Suppressor macrophage treated with lipopolysaccharide for 1 hour (primary cell): Measurements from ENCODE around the gene ENGASE.
"Not testable (repeated sequence)": the region's sequence is repeated elsewhere in the genome, so short reads cannot be mapped to it uniquely, and the experiment has no call there.

Experiments used
- DNase-seq, 3 donors: peaks; one replicate each; pipeline ENCODE4 v3.0.0-alpha.2; 2020 to 2022

The ENGASE gene

GRCh38 chr17:79074649-79075445 lies at the start of gene ENGASE:
Gene ENGASE (plus strand): TSS chr17:79074824. CDS start chr17:79074945, 121 bp downstream.
- peak; percentile 98 to 100 (median 99) for DNase-seq

GRCh38 chr17:79024901-79025737 lies 49.5 kb upstream of the ENGASE start:
- no peak for DNase-seq

GRCh38 chr17:79026376-79027273 lies 48.0 kb upstream of the ENGASE start:
- peak in 1 of 3 donors; percentile 37 for DNase-seq

DNA sequence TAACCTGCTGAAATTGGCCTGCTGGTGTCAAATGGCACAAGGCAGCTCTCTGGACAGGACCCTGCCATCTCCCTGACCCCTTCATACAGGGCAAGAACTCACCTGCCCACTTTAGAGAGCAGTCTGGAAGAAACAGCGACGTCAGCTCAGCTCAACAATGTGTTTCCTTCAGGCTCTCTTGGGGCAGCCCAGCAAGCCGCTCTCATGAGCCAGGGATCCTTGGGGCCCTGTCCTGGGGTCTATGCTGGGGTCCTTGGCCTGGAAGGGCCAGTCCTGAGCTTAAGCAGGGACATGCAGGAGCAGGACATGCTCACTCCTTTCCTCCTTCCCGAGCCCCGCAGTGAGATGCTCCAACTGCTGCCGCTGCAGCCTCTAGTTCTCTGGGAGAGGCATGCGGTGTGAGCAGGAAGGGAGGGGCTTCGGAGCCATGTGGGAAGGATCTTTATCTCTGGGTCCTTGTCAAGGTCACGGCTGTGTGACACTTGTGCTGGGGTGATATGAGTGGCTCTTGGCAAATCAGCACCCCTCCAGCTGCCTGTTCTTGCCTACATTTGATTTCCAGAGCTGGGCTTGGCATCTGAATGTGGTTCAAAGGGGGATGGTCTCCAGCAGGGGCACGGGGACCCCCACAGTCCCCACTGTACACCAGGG lies 47.2 kb upstream of the ENGASE start:
- DNase-seq: no peak

GRCh38 chr17:79027925-79028491 lies 46.6 kb upstream of the ENGASE start:
- DNase-seq: no peak

- no peak for DNase-seq
Measured at GRCh38 chr17:79028496-79029326, 45.9 kb upstream of the ENGASE start.

DNA sequence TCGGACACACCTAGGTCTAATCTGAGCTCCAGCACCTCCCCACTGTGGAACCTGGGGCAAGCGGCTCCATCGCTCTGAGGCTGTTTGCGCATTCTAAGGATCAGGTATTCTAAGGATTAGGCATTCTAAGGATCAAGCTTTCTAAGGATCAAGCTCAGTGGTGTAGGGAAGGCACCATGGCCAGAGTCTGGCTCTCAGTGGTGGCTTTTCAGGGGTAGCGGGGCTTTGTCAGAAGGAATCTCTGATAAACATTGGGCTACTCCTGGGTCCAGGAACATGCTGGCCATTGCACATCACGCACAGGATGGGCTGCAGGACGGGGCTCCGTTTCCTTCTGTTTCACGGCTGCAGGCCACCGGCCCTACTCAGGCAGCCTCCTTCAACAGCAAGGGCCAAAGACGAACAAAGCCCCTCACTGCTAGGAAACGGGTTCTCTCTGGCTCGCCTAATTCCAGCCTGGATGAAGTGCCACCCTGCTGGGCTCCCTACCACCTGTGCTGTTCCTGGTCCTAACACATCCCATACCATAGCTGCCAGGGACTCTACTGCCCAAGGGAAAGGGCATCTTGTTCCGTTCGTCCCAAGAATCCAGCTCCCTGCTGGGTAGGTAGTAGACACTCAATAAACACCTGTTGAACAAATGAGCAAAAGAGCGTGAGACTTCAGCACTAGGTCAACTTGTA lies 45.2 kb upstream of the ENGASE start:
- no peak for DNase-seq

DNA sequence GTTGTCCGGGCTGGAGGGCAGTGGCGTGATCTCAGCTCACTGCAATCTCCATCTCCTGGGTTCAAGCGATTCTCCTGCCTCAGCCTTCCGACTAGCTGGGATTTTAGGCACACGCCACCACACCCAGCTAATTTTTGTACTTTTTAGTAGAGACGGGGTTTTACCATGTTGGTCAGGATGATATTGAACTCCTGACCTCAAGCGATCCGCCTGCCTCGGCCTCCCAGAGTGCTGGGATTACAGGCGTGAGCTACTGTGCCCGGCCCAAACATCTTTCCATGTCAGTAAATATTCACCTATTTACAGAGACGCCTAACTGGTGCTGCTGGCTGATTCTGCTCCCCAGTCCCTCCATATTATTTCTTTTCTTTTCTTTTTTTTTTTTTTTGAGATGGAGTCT lies 44.0 kb upstream of the ENGASE start:
- DNase-seq: not testable (repeated sequence)

DNA sequence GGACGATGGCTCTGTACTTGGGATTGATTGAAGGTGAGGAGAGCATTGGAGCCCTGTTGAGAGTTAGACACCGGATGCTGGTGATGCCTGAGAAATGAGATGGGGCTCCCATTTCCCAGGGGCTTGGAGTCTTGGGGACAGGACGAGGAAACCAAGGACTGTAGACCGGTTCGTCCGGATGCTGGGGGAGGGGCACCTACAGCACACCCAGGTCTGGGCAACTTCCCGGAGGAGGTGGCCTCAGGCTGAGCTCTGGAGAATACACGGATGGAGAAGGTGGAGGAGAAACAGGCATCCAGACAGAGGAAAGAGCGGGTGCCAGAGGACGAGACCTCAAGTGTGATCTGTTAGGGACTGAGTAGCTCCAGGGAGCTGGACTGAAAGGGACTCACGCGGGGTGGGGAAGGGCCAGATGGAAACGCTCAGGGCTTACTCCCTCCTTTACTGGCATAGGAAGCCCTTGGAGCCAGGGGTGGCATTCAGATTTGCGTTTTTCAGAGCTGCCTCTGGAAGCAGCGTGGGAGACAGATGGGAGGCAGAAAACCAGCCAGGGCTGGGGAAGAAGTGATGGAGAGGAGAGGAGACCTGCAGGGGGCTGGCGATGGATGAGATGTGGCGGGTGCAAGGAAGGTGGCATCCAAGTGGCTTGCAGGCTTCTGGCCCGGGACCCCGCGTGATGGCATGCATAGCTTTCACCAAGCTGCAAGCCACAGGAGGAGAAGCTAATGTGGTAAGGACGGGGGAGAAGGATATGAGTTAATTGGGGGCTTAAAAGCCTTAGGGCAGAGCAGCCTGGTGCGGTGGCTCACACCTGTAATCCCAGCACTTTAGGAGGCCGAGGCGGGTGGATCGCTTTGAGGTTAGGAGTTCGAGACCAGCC lies 42.4 kb upstream of the ENGASE start:
- no peak for DNase-seq

DNA sequence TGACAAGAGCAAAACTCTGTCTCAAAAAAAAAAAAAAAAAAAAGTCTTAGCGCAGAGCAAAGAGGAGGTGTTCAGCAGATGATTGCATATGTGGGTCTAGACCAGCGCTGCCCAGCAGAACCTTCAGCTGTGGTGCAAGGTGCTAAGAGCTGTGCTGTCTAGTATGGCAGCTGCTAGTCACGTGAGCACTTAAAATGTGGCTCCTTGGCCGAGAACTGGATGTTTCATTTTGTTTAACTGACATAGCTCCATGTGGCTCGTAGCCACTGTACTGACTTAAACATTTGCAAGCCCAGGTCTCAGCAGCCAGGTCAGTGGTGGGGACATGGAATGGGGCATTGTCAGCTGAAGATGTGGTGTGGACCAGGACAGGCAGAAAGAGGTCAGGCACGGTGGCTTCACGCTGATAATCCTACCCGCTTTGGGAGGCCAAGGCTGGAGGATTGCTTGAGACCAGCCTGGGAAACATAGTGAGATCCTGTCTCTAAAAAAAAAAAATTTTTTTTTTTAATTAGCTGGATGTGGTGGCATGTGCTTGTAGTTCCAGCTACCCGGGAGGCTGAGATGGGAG lies 41.5 kb upstream of the ENGASE start:
- DNase-seq: no peak

DNA sequence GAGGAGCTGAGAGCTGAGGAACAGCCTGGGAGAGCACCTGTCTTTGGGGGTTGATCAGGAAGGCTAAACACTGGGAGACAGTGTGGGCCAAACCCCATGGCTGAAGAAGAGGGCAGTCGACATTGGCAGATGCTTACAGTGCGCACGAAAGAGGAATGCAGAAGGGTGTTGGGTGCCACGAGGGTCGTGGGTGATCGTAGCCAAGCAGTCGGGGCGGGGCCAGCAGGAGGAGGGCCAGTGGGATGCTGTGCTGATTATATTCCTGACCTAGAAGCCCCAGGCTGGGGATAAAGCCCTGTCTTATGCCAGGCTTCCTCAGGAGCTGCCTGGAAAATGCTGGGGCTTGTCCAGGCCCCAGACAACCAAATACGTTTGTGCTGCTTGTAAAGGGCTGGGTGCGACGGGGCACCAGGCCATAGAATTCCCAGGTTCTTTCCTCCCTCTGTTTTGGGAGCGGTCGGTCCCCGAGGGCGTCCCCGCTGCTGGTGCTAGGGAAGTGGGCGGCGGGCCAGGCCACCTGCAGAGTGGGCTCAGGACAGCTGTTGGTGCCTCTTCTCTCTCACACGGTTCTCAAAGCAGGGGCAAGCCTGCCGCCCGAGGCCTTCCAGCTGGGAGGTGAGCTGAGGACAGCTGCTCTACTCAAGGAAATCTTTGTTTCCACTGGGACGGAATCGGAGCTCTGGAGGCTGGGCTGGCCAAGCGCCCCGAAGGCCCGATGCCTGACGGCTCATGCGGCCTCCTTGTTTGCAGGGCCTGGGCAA lies 40.7 kb upstream of the ENGASE start:
- DNase-seq: no peak

- DNase-seq: no peak
Measured at GRCh38 chr17:79034931-79035485, 39.6 kb upstream of the ENGASE start.

GRCh38 chr17:79035686-79036085 lies 38.9 kb upstream of the ENGASE start:
- DNase-seq: no peak

GRCh38 chr17:79036181-79036580 lies 38.4 kb upstream of the ENGASE start:
- DNase-seq: no peak

GRCh38 chr17:79036596-79036995 lies 38.0 kb upstream of the ENGASE start:
- peak; percentile 82 to 95 (median 94) for DNase-seq

DNA sequence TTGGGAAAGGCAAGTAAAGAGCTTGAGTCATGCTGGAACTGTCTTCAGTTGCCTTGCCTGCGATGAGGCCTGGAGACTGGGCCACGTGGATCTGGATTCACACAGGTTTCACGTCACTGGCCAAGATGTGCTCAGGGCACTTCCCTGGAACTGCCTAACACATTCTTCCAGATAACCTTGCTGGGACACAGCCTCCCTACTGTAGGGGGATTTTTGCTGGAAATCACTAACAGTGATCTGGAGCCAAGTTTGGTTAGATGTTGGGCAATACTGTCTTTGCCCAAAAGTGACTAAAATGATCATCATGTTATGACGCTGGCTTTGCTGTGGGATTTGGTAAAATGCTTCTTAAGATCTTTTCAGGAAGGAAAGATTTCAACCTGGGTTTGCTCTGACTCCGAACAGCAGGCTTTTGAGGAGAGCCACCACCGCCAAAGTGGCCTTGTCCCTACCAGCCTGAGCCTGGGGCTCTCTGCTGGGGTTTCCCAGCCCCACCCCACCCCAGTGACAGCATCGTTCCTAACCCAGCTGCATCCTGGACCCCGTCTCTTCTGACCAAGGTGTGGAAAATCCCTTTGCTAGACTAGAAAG lies 36.0 kb upstream of the ENGASE start:
- DNase-seq: peak; percentile 95 to 99 (median 97)

GRCh38 chr17:79039171-79039570 lies 35.5 kb upstream of the ENGASE start:
- no peak for DNase-seq
